Stimulated activated memory B cell treated with anti-CD40 and anti-IgM and Interleukin-4, amounts not matched to agents 10 μg/mL and 1 μg/mL and 100 μg/mL, for 72 hours (primary cell): Measurements from ENCODE around the gene SERPINB4.
"Not testable (repeated sequence)": the region's sequence is repeated elsewhere in the genome, so short reads cannot be mapped to it uniquely, and the experiment has no call there.

Experiments
- ATAC-seq: fragments of 150-1000 bp; cut with Tn5 transposase; 2 replicates; pipeline ENCODE4 v1.10.0; 2021
- H3K27ac Mint-ChIP-seq: one replicate; pipeline ENCODE4 v1.8.0; 2022; ENCODE audit warnings: mild to moderate bottlenecking, mixed read lengths
- H3K27me3 Mint-ChIP-seq: one replicate; pipeline ENCODE4 v1.8.0; 2022; ENCODE audit warnings: mixed read lengths
- H3K36me3 Mint-ChIP-seq: one replicate; pipeline ENCODE4 v1.8.0; 2022; ENCODE audit warnings: mixed read lengths
- H3K4me1 Mint-ChIP-seq: one replicate; pipeline ENCODE4 v1.8.0; 2022; ENCODE audit warnings: mixed read lengths
- H3K4me3 Mint-ChIP-seq: one replicate; pipeline ENCODE4 v1.8.0; 2022; ENCODE audit warnings: mild to moderate bottlenecking, moderate library complexity, mixed read lengths
- H3K9me3 Mint-ChIP-seq: one replicate; pipeline ENCODE4 v1.8.0; 2022; ENCODE audit warnings: mixed read lengths

Gene SERPINB4

DNA sequence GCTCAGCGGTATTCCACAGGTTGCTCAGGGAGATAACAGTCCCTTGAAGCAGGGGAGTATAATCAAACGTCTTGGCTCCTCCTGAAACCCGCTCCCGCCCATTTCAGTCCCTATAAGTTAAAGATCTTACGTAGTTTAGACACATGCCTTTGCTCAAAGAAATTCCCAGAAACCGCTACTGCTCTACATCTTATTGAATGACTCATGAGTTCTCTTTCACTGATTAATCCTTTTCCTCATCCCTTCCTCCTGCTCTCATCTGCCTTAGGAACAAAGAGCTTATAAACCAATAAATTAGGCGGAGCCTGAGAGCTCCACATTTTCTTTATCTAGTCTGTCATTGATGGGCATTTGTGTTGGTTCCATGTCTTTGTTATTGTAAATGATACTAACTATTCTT, 4.2 kb upstream of the SERPINB4 start:
- Mint-ChIP-seq H3K36me3 (no peaks in the 10 kb centered on the region), H3K4me1 (no peaks in the 10 kb centered on the region), H3K27ac (no peak overlapping the region), H3K4me3 (no peak overlapping the region), H3K9me3 (no peaks in the 10 kb centered on the region), H3K27me3 (peaks cover 19% of the 10 kb centered on the region)
- ATAC-seq, result no peak

DNA sequence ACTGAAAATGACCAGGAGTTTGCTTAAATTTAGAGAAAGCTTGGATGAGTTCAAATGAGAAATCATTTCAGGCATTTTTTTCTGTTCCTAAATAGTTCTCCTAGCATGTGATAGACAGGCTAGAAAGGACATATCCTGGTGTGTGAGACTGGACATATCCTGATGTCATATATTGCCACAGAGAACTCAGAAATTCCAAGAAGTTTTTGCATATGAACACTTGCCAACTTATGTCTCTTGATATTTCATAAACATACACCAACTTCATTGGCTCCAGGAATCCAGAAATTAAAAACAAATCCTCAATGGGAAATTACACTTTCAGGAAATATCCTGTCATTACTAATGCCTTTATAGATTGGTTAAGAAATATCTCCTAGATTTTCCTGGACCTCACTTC, 2.9 kb upstream of the SERPINB4 start:
- no peak overlapping the region for H3K27ac Mint-ChIP-seq
- no peak for ATAC-seq
- no peaks in the 10 kb centered on the region for H3K4me1 Mint-ChIP-seq
- no peaks in the 10 kb centered on the region for H3K36me3 Mint-ChIP-seq
- H3K9me3 Mint-ChIP-seq, result no peaks in the 10 kb centered on the region
- H3K4me3 Mint-ChIP-seq, result no peak overlapping the region
- H3K27me3 Mint-ChIP-seq, result peaks cover 19% of the 10 kb centered on the region

DNA sequence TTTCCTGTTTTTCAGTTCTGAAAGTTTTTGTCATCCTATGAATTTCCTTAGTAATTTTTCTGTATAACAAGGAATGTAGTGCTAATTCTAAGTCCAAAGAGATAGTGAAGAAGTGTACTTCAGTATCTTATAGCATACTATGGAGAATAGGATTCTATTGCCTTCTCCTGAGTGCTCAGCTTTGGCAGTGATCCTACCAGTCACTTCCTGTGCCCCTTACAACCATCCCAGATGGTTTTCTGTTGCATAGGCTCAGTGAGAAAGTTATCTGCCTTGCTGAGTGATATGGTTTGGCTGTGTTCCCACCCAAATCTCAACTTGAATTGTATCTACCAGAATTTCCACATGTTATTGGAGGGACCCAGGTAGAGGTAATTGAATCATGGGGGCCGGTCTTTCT, 638 bp upstream of the SERPINB4 start:
- H3K9me3 Mint-ChIP-seq, H3K36me3 Mint-ChIP-seq, H3K27ac Mint-ChIP-seq, ATAC-seq, H3K4me1 Mint-ChIP-seq, H3K4me3 Mint-ChIP-seq: not testable (repeated sequence)
- H3K27me3 Mint-ChIP-seq, result peaks cover 19% of the 10 kb centered on the region

DNA sequence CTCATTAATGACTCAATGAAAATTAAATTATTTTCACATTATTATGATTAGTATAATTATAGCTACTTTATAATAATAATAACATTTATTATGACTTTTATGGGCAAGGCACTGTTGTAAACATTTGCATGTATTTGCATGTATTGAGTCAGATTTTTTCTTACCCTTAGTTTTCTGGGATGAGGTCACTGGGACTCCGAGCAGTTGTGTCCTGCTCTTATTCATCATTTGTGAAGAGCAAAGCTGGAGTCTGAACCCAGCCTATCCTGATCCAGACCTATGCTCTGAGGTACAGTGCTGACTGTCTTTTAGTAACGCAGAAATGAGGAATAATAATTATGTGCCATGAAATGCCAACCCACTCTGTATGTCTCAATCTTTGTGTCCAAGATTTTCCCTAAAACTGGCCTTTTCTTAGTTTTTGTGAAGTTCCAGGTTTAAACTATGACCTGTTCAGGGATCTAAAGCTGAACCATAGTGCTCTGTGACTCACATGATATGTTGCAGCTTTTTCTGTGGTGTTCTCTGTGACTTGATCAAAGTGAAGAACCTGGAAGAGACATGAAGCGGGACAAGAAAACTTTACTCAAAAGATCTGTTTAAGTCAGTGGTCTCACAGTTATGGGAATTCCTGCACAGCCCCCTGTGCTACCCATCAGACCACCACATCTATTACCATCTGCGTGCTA, 1.2 kb downstream of the SERPINB4 start:
- H3K4me1 Mint-ChIP-seq, H3K9me3 Mint-ChIP-seq, ATAC-seq, H3K27ac Mint-ChIP-seq, H3K4me3 Mint-ChIP-seq, H3K36me3 Mint-ChIP-seq, H3K27me3 Mint-ChIP-seq: not testable (repeated sequence)

DNA sequence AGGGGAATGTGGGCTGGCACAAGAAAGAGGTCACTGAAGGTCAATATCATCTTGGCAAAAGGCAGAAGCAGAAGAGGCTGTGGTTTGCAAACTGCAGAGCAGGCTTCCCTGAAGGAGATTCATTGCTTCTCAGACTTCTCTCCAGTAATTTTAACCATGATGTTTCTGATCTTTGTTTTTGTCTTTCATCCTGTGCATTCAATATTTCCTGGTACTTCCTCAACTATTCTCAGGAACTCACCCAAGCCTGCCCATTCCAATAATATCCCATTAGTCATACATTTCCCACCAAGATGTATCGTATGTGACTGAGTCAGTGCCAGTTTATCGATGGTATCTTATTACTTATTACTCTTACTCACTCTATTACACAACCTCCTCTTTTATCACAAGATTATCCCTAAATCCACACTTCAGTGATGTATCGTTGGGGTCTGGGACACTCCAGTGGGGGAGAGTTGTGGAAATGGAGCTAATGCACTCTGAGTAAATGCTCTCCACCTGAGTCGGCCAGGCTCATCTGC, 2.8 kb downstream of the SERPINB4 start:
- not testable (repeated sequence) for H3K27me3 Mint-ChIP-seq, H3K4me3 Mint-ChIP-seq, H3K4me1 Mint-ChIP-seq, H3K9me3 Mint-ChIP-seq, H3K36me3 Mint-ChIP-seq, H3K27ac Mint-ChIP-seq, ATAC-seq

DNA sequence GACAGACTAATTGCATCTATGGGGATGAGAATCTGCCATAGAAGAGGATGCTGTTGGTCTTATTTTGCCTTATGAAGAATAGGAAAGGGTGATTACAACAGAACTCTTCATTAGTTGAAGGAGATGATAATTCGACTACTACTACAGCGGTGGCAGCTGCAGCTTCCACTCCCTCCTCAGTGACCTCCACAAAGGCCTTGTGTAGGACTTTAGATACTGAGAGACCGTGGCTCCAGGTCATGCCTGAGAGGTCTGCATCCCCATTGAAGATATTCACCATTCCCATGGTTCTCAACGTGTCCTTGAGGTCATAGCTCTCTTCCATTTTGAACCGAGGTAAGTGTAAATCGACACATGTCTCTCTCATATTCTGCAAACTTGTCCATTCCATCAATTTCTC, 6.4 kb downstream of the SERPINB4 start:
- Mint-ChIP-seq H3K9me3 (no peaks in the 10 kb centered on the region), H3K27ac (no peak overlapping the region), H3K36me3 (no peaks in the 10 kb centered on the region), H3K4me3 (no peak overlapping the region), H3K4me1 (no peaks in the 10 kb centered on the region), H3K27me3 (no peaks in the 10 kb centered on the region)
- ATAC-seq, result no peak

DNA sequence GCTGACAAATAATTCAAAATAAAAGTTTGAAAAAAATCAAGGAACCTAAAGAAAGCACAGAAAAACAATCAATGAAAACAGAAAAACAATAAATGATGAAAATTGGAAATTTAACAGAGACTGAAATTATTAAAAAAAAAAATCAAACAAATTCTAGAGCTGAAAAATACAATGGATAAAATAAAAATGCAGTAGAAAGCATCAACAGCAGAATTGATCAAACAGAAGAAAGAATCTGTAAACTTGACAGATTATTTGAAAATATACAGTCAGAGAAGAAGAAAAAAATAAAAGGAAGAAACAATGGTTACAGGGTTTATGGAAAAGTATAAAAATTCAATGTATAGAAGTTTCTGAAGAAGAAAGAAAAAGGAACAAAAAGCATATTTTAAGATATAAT, 16.2 kb downstream of the SERPINB4 start:
- Mint-ChIP-seq H3K27me3 (no peaks in the 10 kb centered on the region), H3K4me1 (no peaks in the 10 kb centered on the region), H3K9me3 (peaks cover 36% of the 10 kb centered on the region), H3K27ac (no peak overlapping the region), H3K4me3 (no peak overlapping the region), H3K36me3 (peaks cover 6% of the 10 kb centered on the region)
- ATAC-seq, result no peak

DNA sequence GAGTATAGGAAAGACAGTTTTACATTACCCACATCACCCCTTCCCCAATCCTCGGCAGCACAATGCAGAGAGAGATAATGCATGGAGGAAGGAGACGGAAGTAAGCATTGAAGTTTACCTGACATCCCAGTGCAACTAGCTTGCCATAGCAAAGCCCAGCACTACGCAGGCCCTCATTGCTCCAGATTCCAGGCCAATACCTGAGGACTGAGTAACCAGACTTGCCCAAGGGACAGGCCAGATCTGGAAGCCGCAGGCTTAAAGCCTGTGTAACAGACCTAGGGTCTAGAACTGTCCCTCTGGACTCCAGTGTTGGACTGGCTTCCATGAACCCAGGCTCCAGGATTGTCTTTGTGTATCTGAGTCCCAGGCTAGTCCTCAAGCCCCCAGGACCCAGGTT, 17.6 kb downstream of the SERPINB4 start:
- peaks cover 6% of the 10 kb centered on the region for H3K36me3 Mint-ChIP-seq
- no peaks in the 10 kb centered on the region for H3K27me3 Mint-ChIP-seq
- peaks cover 32% of the 10 kb centered on the region for H3K9me3 Mint-ChIP-seq
- no peak for ATAC-seq
- no peak overlapping the region for H3K4me3 Mint-ChIP-seq
- no peak overlapping the region for H3K27ac Mint-ChIP-seq
- no peaks in the 10 kb centered on the region for H3K4me1 Mint-ChIP-seq

DNA sequence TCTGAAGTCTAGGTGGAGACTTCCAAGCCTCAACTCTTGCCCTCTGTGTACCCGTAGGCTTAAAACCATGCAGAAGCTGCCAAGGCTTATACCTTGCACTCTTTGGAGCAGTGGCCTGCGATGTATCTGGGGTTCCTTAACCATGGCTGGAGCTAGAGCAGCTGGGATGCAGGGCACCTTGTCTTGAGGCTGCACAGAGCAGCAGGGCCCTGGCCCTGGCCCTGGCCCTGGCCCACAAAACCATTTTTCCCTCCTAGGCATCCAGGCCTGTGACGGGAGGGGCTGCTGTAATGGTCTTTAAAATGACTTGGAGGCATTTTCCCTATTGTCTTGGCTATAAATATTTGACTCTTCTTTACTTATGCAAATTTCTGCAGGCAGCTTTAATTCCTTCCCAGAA, 19.2 kb downstream of the SERPINB4 start:
- peaks cover 24% of the 10 kb centered on the region for H3K9me3 Mint-ChIP-seq
- H3K4me3 Mint-ChIP-seq, result no peak overlapping the region
- no peaks in the 10 kb centered on the region for H3K4me1 Mint-ChIP-seq
- H3K36me3 Mint-ChIP-seq, result peaks cover 6% of the 10 kb centered on the region
- H3K27me3 Mint-ChIP-seq, result no peaks in the 10 kb centered on the region
- ATAC-seq, result no peak
- no peak overlapping the region for H3K27ac Mint-ChIP-seq

DNA sequence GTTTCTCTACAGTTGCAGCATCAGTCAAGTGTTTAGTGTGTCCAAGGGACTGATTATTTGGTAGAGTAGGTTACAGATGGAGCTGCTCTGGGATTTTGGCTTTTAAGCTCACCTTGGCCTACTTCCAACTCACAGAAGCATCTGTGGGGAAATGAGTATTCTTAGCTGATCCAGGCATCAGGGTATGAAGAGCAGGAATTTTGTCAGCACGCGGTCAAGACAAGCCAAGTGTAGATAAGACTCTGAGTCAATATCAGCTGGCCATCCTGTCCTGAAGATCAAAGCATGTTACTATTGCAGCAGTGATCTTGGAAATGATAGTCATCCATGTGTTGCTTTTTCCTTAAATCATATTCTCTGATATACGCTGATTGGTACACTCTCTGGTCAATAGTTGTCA, 24.4 kb downstream of the SERPINB4 start:
- no peak overlapping the region for H3K27ac Mint-ChIP-seq
- H3K36me3 Mint-ChIP-seq, result no peaks in the 10 kb centered on the region
- H3K9me3 Mint-ChIP-seq, result peaks cover 8% of the 10 kb centered on the region
- H3K4me1 Mint-ChIP-seq, result no peaks in the 10 kb centered on the region
- ATAC-seq, result no peak
- no peaks in the 10 kb centered on the region for H3K27me3 Mint-ChIP-seq
- H3K4me3 Mint-ChIP-seq, result no peak overlapping the region

DNA sequence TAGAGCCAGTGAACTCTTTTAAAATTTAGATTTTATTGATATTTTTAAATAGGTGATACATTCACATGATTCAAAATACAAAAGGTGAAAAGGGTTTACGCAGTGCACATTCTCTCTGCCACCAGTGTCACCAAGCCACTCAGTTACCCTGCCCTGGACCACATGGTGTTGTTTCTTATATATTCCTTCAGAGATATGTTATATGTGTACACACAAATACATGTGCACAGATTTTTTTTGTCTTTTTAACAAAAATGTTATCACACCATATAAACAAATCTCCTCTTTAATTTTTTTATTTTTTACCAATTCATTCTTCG, 26.2 kb downstream of the SERPINB4 start:
- H3K36me3 Mint-ChIP-seq, result no peaks in the 10 kb centered on the region
- H3K4me3 Mint-ChIP-seq, result no peak overlapping the region
- no peak overlapping the region for H3K27ac Mint-ChIP-seq
- H3K27me3 Mint-ChIP-seq, result peaks cover 12% of the 10 kb centered on the region
- no peak for ATAC-seq
- H3K9me3 Mint-ChIP-seq, result peaks cover 5% of the 10 kb centered on the region
- H3K4me1 Mint-ChIP-seq, result no peaks in the 10 kb centered on the region

DNA sequence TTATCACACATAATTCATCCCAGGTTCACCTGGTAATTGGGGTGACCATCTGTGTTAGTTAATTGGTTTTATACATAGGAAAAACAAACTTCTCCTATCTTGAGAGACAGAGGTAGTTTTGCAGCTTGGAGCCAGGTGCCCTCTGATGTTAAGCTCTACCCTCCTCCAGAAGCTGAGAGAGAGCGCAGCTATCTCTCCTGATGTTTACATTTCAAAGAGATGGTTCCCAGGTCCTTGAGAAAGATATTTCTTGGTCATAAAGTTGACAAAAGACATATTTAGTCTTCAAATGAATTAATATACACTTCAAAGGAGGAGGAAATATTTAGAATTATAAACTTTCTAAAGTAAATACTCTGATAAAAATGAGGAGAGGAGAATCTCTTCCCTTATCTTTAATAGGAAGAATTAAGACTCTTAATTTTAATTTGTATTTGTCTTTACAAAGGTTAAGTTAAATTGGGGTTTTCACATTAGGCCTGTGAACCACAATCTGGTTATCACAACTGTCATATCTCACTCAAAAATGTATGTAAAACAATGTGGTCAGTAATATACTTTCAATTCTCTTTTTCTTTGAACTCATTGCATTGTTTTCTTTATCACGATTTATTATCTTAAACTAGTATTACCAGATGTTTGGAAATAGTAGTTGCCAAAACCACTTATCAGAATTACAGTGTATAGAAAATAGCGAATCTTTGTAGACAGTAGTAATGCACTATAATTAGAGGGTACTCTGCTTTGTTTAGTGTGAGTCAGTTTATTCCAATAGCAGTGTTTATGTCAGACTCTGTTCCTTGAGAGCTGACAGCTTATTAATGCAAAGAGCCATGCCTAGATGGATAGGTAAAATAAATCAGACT, 26.8 kb downstream of the SERPINB4 start:
- H3K4me1 Mint-ChIP-seq, result no peaks in the 10 kb centered on the region
- no peaks in the 10 kb centered on the region for H3K36me3 Mint-ChIP-seq
- H3K4me3 Mint-ChIP-seq, result no peak overlapping the region

DNA sequence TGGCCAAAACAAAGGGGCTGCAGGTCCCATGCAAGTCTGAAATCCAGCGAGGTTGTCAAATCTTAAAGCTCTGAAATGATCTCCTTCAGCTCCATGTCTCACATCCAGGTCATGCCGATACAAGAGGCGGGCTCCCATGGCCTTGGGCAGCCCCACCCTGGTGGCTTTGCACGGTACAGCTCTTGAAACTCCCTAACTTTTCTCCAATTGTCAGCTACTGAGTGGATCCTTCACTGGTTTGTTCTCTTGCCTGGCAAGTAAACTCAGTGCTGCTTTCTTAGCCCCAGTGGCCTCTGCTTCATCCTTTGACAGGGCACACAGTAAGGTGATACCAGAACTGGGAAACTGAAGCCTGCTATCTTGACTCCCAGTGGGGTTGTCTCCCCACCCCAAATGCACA, 30.6 kb downstream of the SERPINB4 start:
- no peak overlapping the region for H3K4me3 Mint-ChIP-seq
- no peaks in the 10 kb centered on the region for H3K4me1 Mint-ChIP-seq
- H3K27me3 Mint-ChIP-seq, result peaks cover 33% of the 10 kb centered on the region
- ATAC-seq, result peak; percentile 8
- no peak overlapping the region for H3K27ac Mint-ChIP-seq
- H3K36me3 Mint-ChIP-seq, result no peaks in the 10 kb centered on the region
- H3K9me3 Mint-ChIP-seq, result peaks cover 5% of the 10 kb centered on the region

More for the DNA sequence above, 26.8 kb downstream of the SERPINB4 start:
- Mint-ChIP-seq H3K27me3 (peaks cover 18% of the 10 kb centered on the region), H3K27ac (no peak overlapping the region), H3K9me3 (peaks cover 8% of the 10 kb centered on the region)
- no peak for ATAC-seq

DNA sequence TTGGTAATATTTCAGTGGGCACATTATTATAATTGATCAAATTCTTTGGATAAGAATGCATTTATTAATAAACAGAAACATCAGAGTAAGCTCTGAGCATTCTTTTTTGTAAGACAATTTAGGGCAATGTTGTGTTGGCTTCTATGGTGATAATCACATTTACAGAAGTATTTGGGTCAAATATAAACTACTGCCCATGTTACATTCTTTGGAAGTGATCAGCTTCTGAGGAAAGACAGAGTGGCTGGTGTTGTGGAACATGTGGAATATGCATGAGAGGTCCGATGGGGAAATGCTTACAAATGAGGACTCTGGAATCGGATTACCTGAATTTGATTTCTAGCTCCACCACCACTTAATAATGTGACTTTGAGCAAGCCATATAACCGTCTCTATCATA, 37.5 kb downstream of the SERPINB4 start:
- H3K36me3 Mint-ChIP-seq, result no peaks in the 10 kb centered on the region
- H3K27me3 Mint-ChIP-seq, result peaks cover 16% of the 10 kb centered on the region
- H3K9me3 Mint-ChIP-seq, result no peaks in the 10 kb centered on the region
- ATAC-seq, result no peak
- no peak overlapping the region for H3K4me3 Mint-ChIP-seq
- H3K27ac Mint-ChIP-seq, result no peak overlapping the region
- H3K4me1 Mint-ChIP-seq, result no peaks in the 10 kb centered on the region

DNA sequence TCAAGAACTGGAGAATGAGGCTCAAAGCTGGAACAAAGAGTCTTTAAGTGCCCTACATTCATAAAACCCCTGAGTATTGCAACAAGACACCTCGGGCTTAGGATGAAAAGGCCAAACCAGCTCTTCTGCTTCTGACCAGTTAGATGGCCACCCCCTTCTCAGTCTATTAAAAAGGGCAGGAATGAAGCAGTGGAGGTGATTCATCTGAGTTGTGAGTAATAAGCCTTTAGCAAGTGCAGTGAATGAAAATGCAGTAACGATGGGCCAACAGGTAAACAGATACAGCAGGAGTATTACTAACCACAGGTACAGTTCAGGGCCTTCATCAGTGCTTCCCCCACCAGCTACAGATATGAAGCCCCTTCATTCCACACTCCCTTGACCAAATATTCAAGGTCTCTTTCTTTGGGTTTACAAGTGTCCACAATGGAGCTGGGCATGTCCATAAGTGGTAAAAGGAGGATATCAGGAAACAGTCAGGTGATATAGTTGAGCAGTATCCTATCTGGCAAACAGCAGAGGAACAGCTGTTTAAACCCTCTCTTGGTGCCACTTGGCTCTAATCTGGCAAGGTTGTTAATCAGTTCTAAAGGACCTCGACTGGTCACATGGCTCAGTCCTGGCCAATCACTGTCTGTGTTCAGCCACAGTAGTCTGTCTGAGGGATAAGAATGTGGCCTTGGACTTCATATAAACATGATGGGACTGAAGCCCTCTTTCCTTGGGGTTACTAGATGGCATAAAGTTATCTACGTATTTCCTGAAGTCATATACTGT, 39.1 kb downstream of the SERPINB4 start:
- H3K36me3 Mint-ChIP-seq, result no peaks in the 10 kb centered on the region
- no peak overlapping the region for H3K4me3 Mint-ChIP-seq
- no peak for ATAC-seq

More for the DNA sequence above, 39.1 kb downstream of the SERPINB4 start:
- H3K9me3 Mint-ChIP-seq, result no peaks in the 10 kb centered on the region
- no peaks in the 10 kb centered on the region for H3K4me1 Mint-ChIP-seq
- H3K27ac Mint-ChIP-seq, result no peak overlapping the region
- peaks cover 1% of the 10 kb centered on the region for H3K27me3 Mint-ChIP-seq
